ENCODE data around the gene TUBB4A.

- no peak for TF ChIP-seq EZH2 (IDR thresholded peaks at IDR 0.05; ENCODE audit: insufficient read depth, low read length)
- TF ChIP-seq CTCF (IDR thresholded peaks at IDR 0.05; ENCODE audit: insufficient read depth, low read depth, low read length) = no peak
These were observed 29.4 kb downstream of the TUBB4A start for GRCh38 chr19:6472713-6473112.
